DND-41 (cell line): Measurements from ENCODE around the gene TNNT2.

Experiments used
- ATAC-seq: fragments of 200-7000 bp; cut with Tn5 transposase; 3 replicates; pipeline ENCODE4 v1.9.1; 2021; ENCODE audit warnings: low read depth; ENCODE audit not compliant: insufficient read depth
- DNase-seq: peaks from one replicate; pipeline ENCODE4 v3.0.0-alpha.2; 2020
- H2AFZ ChIP-seq: 2 replicates; pipeline ENCODE4 v1.6.0; 2012; ENCODE audit warnings: low read depth, low read length
- H3K27ac ChIP-seq: 2 replicates; pipeline ENCODE4 v1.5.1; 2012; ENCODE audit warnings: low read length, inconsistent platforms
- H3K27me3 ChIP-seq: fragments of 200-600 bp; sonication (generic); 2 replicates; pipeline ENCODE4 v1.6.0; 2012; ENCODE audit warnings: low read length, mild to moderate bottlenecking, inconsistent platforms; ENCODE audit not compliant: insufficient read depth, poor library complexity
- H3K36me3 ChIP-seq: 2 replicates; pipeline ENCODE4 v1.5.1; 2012; ENCODE audit warnings: low read length, inconsistent platforms; ENCODE audit not compliant: insufficient read depth
- H3K4me1 ChIP-seq: 2 replicates; pipeline ENCODE4 v1.5.1; 2012; ENCODE audit warnings: mild to moderate bottlenecking, low read length; ENCODE audit not compliant: insufficient read depth
- H3K4me2 ChIP-seq: 2 replicates; pipeline ENCODE4 v1.6.0; 2012; ENCODE audit warnings: mild to moderate bottlenecking, moderate library complexity, low read length, inconsistent platforms; ENCODE audit not compliant: insufficient read depth
- H3K4me3 ChIP-seq, 2 experiments: fragments of 200-600 bp in 1 of 2; shearing (Covaris generic) in 1 of 2; 2 replicates each; pipeline ENCODE4 v1.5.1; 2012 to 2016; ENCODE audit warnings: inconsistent platforms in 2 of 2, low read length in 2 of 2, mild to moderate bottlenecking in 2 of 2, low read depth in 1 of 2, moderate library complexity in 1 of 2
- H3K79me2 ChIP-seq: 2 replicates; pipeline ENCODE4 v1.6.0; 2012; ENCODE audit warnings: low read length, inconsistent platforms; ENCODE audit not compliant: insufficient read depth
- H3K9ac ChIP-seq: 2 replicates; pipeline ENCODE4 v1.6.0; 2012; ENCODE audit warnings: low read depth, mild to moderate bottlenecking, inconsistent platforms, low read length, moderate library complexity
- H3K9me3 ChIP-seq: 2 replicates; pipeline ENCODE4 v1.5.1; 2012; ENCODE audit warnings: low read length, moderate library complexity, mild to moderate bottlenecking, inconsistent platforms; ENCODE audit not compliant: insufficient read depth, severe bottlenecking
- H4K20me1 ChIP-seq: 2 replicates; pipeline ENCODE4 v1.6.0; 2012; ENCODE audit warnings: low read length; ENCODE audit not compliant: insufficient read depth
- EZH2 ChIP-seq: IDR thresholded peaks from 3 replicates; pipeline ENCODE4 v1.6.1; 2012; ENCODE audit warnings: borderline replicate concordance, low read depth, mild to moderate bottlenecking, moderate library complexity, low read length, inconsistent platforms; ENCODE audit not compliant: severe bottlenecking
- TF ChIP-seq, protein P1 (sequence below): IDR thresholded peaks from 2 replicates; pipeline ENCODE4 v1.5.1; 2012; ENCODE audit warnings: borderline replicate concordance, low read length, moderate library complexity, mild to moderate bottlenecking; ENCODE audit not compliant: poor library complexity, severe bottlenecking; ENCODE audit errors: extremely low read depth

TNNT2 gene

DNA sequence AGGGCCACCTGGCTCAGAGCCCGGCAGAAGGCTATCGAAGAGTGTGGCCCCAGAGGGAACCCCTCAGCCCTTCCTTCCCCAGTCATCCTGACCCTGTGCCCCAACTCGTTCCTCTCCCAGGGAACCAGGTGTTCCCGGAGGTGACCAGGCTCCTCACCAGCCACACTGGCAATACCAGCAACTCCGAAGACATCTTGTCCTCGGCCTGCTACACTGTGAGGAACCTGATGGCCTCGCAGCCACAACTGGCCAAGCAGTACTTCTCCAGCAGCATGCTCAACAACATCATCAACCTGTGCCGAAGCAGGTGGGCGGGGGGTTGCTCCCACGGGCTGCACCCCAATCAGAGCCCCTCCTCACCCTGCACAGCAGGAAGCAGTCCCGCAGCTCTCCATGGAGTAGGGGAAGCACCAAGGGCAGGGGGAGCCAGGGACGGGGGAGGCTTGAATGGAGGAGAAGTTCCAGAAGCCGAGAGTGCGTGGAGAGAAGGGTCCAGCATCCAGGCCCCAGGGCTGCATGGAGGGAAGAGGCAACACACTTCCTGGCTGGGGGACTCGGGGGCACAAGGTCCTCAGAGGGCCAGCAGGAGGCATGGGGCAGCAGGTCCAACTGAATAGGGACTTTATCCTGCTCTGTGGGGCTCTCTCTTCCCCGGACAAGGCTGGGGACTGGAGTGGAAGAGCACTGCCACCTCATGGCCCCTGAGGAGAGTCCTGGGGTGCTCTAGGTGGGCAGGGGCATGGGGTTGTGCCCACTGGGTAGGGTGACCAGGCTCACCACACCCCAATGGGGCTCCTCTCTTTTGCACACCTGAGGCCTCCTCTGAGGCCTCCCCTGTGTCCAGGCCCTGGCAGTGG is 52.4 kb downstream of the TNNT2 start:
- no peaks in the 10 kb centered on the region for H3K27me3 ChIP-seq
- H3K4me3 ChIP-seq: no peak overlapping the region
- TF ChIP-seq, protein P1, sequence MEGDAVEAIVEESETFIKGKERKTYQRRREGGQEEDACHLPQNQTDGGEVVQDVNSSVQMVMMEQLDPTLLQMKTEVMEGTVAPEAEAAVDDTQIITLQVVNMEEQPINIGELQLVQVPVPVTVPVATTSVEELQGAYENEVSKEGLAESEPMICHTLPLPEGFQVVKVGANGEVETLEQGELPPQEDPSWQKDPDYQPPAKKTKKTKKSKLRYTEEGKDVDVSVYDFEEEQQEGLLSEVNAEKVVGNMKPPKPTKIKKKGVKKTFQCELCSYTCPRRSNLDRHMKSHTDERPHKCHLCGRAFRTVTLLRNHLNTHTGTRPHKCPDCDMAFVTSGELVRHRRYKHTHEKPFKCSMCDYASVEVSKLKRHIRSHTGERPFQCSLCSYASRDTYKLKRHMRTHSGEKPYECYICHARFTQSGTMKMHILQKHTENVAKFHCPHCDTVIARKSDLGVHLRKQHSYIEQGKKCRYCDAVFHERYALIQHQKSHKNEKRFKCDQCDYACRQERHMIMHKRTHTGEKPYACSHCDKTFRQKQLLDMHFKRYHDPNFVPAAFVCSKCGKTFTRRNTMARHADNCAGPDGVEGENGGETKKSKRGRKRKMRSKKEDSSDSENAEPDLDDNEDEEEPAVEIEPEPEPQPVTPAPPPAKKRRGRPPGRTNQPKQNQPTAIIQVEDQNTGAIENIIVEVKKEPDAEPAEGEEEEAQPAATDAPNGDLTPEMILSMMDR: no peak
- no peak for TF ChIP-seq EZH2
- H3K4me2 ChIP-seq: no peak overlapping the region
- no peaks in the 10 kb centered on the region for H3K36me3 ChIP-seq
- no peaks in the 10 kb centered on the region for H3K4me1 ChIP-seq
- H2AFZ ChIP-seq: no peak overlapping the region
- no peaks in the 10 kb centered on the region for H3K9me3 ChIP-seq
- no peaks in the 10 kb centered on the region for H3K79me2 ChIP-seq
- ATAC-seq (no peak), DNase-seq (no peak)
- H3K9ac ChIP-seq: no peak overlapping the region
- no peak overlapping the region for H3K27ac ChIP-seq
- no peaks in the 10 kb centered on the region for H4K20me1 ChIP-seq

DNA sequence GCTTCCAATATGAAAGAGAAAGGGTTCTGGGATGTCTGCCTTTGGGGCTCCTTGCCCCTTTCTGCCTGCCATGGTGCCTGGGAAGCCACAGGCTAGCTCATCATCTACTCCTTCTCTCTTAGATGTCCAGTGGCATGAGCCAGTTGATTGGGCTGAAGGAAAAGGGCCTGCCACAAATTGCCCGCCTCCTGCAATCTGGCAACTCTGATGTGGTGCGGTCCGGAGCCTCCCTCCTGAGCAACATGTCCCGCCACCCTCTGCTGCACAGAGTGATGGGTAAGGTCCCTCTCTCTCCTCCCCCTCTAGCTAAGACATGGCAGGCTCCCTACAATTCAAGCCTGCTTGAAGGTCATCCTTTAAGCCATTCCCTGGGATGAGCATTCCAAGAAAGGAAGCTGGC is 53.2 kb downstream of the TNNT2 start:
- Histone ChIP-seq H3K27me3 (no peaks in the 10 kb centered on the region), H3K4me1 (no peaks in the 10 kb centered on the region), H4K20me1 (no peaks in the 10 kb centered on the region), H3K79me2 (no peaks in the 10 kb centered on the region), H3K4me3 (no peak overlapping the region), H3K36me3 (no peaks in the 10 kb centered on the region), H3K9me3 (no peaks in the 10 kb centered on the region), H3K4me2 (no peak overlapping the region), H3K27ac (no peak overlapping the region), H3K9ac (no peak overlapping the region), H2AFZ (no peak overlapping the region)
- DNase-seq: no peak
- TF ChIP-seq, protein P1: no peak
- no peak for TF ChIP-seq EZH2
- no peak for ATAC-seq

DNA sequence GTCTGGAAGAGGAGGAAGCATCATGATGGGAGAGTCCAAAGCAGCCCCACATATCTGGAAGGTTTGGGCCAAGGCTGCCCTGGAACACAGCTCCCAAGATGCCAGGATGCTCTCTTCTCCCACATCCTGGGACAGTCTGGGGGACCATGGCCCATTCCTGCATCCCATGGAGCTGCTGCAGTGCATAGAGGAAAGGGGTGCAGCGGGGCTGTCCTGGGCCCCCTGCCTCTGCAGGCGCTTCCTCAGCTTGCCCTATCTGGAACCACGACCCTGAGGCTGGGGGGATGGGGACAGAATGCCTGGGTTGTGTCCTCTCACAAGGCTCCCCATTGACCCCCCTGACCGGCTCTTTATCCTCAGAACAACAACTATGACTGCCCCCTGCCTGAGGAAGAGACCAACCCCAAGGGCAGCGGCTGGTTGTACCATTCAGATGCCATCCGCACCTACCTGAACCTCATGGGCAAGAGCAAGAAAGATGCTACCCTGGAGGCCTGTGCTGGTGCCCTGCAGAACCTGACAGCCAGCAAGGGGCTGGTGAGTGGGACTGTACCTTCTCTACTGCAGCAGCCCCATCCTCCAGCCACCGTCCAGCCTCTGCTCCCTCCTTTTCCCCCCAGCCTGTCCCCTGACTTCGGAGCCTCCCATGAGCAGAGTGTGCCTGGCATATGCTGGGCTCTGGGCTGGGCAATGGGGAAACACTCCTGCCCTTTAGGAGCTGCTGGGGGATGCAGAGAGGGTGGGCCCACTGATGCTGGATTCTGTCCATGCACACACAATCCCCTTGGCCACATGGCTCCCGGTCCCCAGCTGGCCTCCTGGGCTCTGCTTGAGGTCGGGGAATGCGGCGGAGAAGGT is 54.6 kb downstream of the TNNT2 start:
- ATAC-seq: no peak
- DNase-seq: no peak
- H3K9ac ChIP-seq: no peak overlapping the region
- H3K36me3 ChIP-seq: no peaks in the 10 kb centered on the region
- no peaks in the 10 kb centered on the region for H3K27me3 ChIP-seq
- H3K4me3 ChIP-seq: no peak overlapping the region
- no peaks in the 10 kb centered on the region for H3K9me3 ChIP-seq
- H3K79me2 ChIP-seq: no peaks in the 10 kb centered on the region
- no peaks in the 10 kb centered on the region for H3K4me1 ChIP-seq
- H4K20me1 ChIP-seq: no peaks in the 10 kb centered on the region
- no peak overlapping the region for H3K4me2 ChIP-seq
- no peak for TF ChIP-seq EZH2
- TF ChIP-seq, protein P1: no peak
- no peak overlapping the region for H2AFZ ChIP-seq
- no peak overlapping the region for H3K27ac ChIP-seq
